Caco-2 (cell line): ENCODE measurements around the gene IBA57. TPM values are rescaled to one million over a fixed set of nuclear protein-coding genes. Genes with fewer than 3 reads are reported as not detected.
A peak's percentile ranks its signal among the peaks of the same experiment; 100 is the strongest.

Experiments
- BruUV-seq: library from RNA; stranded (reverse); fragments of 400-500 nt; replicated peaks from 2 replicates; lab custom pipeline; 2021; lab: Mats Ljungman, UMichigan
- CTCF ChIA-PET: fragments of 300-600 bp; sonication (Branson Sonifier 250); formaldehyde crosslinking; loops from one replicate; lab custom pipeline; 2022; ENCODE audit warnings: antibody characterized with exemption; lab: Charles Lee
- POLR2A ChIA-PET: fragments of 300-600 bp; sonication (Branson Sonifier 250); formaldehyde crosslinking; loops from one replicate; lab custom pipeline; 2022; ENCODE audit warnings: antibody characterized with exemption; lab: Charles Lee
- DNase-seq, 2 experiments: peaks; one replicate each; pipeline versions ENCODE4 v3.0.0 to v3.0.0-alpha.2; 2020 to 2022
- H3K27me3 ChIP-seq: replicated peaks from 2 replicates; pipeline ENCODE4 v1.6.0; 2011; ENCODE audit warnings: low read length; ENCODE audit not compliant: control insufficient read depth, insufficient read depth
- H3K36me3 ChIP-seq: 2 replicates; pipeline ENCODE4 v1.5.1; 2011; ENCODE audit warnings: low read length; ENCODE audit not compliant: control insufficient read depth, insufficient read depth
- H3K4me1 ChIP-seq: fragments of 250-450 bp; sonication (Bioruptor Pico); 2 replicates; pipeline ENCODE4 v1.5.1; 2020; ENCODE audit warnings: mild to moderate bottlenecking
- H3K4me3 ChIP-seq: 2 replicates; pipeline ENCODE4 v1.5.1; 2011; ENCODE audit warnings: low read depth, mild to moderate bottlenecking, control low read depth, low read length
- H3K9me3 ChIP-seq: fragments of 250-450 bp; sonication (Bioruptor Pico); 2 replicates; pipeline ENCODE4 v1.5.1; 2020; ENCODE audit warnings: mild to moderate bottlenecking, moderate library complexity
- H3K27ac Mint-ChIP-seq: one replicate; pipeline ENCODE4 v1.8.0; 2022; ENCODE audit warnings: mixed read lengths; ENCODE audit not compliant: unreplicated experiment
- H3K27me3 Mint-ChIP-seq: one replicate; pipeline ENCODE4 v1.8.0; 2022; ENCODE audit warnings: mixed read lengths; ENCODE audit not compliant: insufficient read depth, unreplicated experiment
- H3K36me3 Mint-ChIP-seq: one replicate; pipeline ENCODE4 v1.8.0; 2022; ENCODE audit warnings: mild to moderate bottlenecking, mixed read lengths; ENCODE audit not compliant: insufficient read depth, unreplicated experiment
- H3K4me1 Mint-ChIP-seq: one replicate; pipeline ENCODE4 v1.8.0; 2022; ENCODE audit warnings: low read depth, mixed read lengths; ENCODE audit not compliant: unreplicated experiment
- H3K4me3 Mint-ChIP-seq: one replicate; pipeline ENCODE4 v1.8.0; 2022; ENCODE audit warnings: mild to moderate bottlenecking, moderate library complexity, mixed read lengths; ENCODE audit not compliant: unreplicated experiment
- H3K9me3 Mint-ChIP-seq: one replicate; pipeline ENCODE4 v1.8.0; 2022; ENCODE audit warnings: mixed read lengths; ENCODE audit not compliant: unreplicated experiment
- CTCF ChIP-seq, 2 experiments: fragments of 200-600 bp in 1 of 2; IDR thresholded peaks; 1 replicate in 1 of 2; 2 replicates in 1 of 2; pipeline versions ENCODE4 v1.5.1 to v1.8.0; 2011 to 2022; ENCODE audit warnings: antibody characterized with exemption in 1 of 2, control low read depth in 1 of 2, inconsistent platforms in 1 of 2, low read depth in 1 of 2, low read length in 1 of 2, mild to moderate bottlenecking in 1 of 2, moderate library complexity in 1 of 2; ENCODE audit not compliant: insufficient read depth in 1 of 2, severe bottlenecking in 1 of 2, unreplicated experiment in 1 of 2
- intact Hi-C: fragments of 100-400 bp; cut with micrococcal nuclease; formaldehyde crosslinking; loops from one replicate; pipeline ENCODE4 v1.10.0; 2022; ENCODE audit not compliant: unreplicated experiment
- total RNA-seq: library from RNA; stranded (reverse); gene quantifications from 2 replicates; pipeline ENCODE4 v1.2.3, GENCODE V29; 2022

Gene IBA57
- total RNA-seq, 1 experiment from 2014 or later, result 15.4 TPM

DNA sequence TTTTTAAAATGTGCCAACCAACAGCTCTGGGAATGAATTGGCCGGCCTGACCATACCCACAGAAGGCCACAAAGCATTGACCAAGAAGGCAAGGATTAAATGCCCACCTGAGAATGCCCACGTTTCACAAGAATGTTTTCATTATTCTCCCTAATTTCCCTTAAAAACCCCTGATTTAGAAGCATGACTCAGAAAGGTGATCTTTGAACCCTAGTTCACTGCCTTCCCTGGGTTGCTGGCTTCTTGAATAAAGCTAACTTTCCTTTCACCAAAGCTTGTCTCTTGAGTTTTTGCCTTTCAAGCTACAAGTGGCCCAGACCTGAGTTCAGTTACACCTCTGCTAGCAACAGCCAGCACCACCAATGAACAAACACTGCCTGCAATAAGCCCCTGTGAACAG, 42.1 kb upstream of the IBA57 start:
- no peaks in the 10 kb centered on the region for H3K9me3 Mint-ChIP-seq
- H3K27me3 ChIP-seq, result no peaks in the 10 kb centered on the region
- H3K36me3 Mint-ChIP-seq, result no peaks in the 10 kb centered on the region
- H3K27ac Mint-ChIP-seq, result no peak overlapping the region
- no peak for DNase-seq
- no peak overlapping the region for H3K4me3 ChIP-seq
- H3K4me3 Mint-ChIP-seq, result no peak overlapping the region
- H3K4me1 ChIP-seq, result peaks cover 7% of the 10 kb centered on the region; the same call in 1 of the 2 replicates
- intact Hi-C loops, result no loop called here
- H3K27me3 Mint-ChIP-seq, result no peaks in the 10 kb centered on the region
- ChIA-PET CTCF (interaction anchor here (0.5 kb wide), 1 partner anchor 348 kb away, joined by 3 read pairs; no protein-coding TSS in a partner anchor), POLR2A (no interaction called here)
- BruUV-seq, result no TSS peak
- H3K36me3 ChIP-seq, result no peaks in the 10 kb centered on the region
- TF ChIP-seq CTCF (IDR thresholded peaks at IDR 0.05; ENCODE audit: insufficient read depth in 1 of 2, low read depth in 1 of 2, low read length in 1 of 2, severe bottlenecking in 1 of 2, unreplicated experiment in 1 of 2), result no peak
- H3K9me3 ChIP-seq, result no peaks in the 10 kb centered on the region
- H3K4me1 Mint-ChIP-seq, result no peaks in the 10 kb centered on the region

GRCh38 chr1:228125185-228125584, 40.4 kb upstream of the IBA57 start:
- no peak for DNase-seq
- no peaks in the 10 kb centered on the region for H3K36me3 ChIP-seq
- Mint-ChIP-seq H3K4me1 (no peaks in the 10 kb centered on the region), H3K4me3 (no peak overlapping the region), H3K36me3 (no peaks in the 10 kb centered on the region), H3K9me3 (no peaks in the 10 kb centered on the region), H3K27ac (no peak overlapping the region), H3K27me3 (no peaks in the 10 kb centered on the region)
- H3K4me1 ChIP-seq, result peaks cover 7% of the 10 kb centered on the region; the same call in 1 of the 2 replicates
- BruUV-seq, result no TSS peak
- no peaks in the 10 kb centered on the region for H3K27me3 ChIP-seq
- ChIA-PET POLR2A (no interaction called here), CTCF (no interaction called here)
- H3K9me3 ChIP-seq, result no peaks in the 10 kb centered on the region
- intact Hi-C loops, result no loop called here
- TF ChIP-seq CTCF (IDR thresholded peaks at IDR 0.05; ENCODE audit: insufficient read depth in 1 of 2, low read depth in 1 of 2, low read length in 1 of 2, severe bottlenecking in 1 of 2, unreplicated experiment in 1 of 2), result no peak
- H3K4me3 ChIP-seq, result no peak overlapping the region

- no peak overlapping the region for H3K4me3 ChIP-seq
- H3K9me3 Mint-ChIP-seq, result no peaks in the 10 kb centered on the region
- peak overlapping the region; percentile 90 for H3K27ac Mint-ChIP-seq
- H3K36me3 ChIP-seq, result no peaks in the 10 kb centered on the region
- H3K4me1 ChIP-seq, result peaks cover 12% of the 10 kb centered on the region
- DNase-seq, result peak in 1 of 2 experiments; percentile 29
- intact Hi-C loops, result loop anchor here (1.0 to 10.0 kb wide), 7 partner anchors 8 to 384 kb away; partner anchors contain the start of gene IBA57
- no peaks in the 10 kb centered on the region for H3K4me1 Mint-ChIP-seq
- ChIA-PET POLR2A (interaction anchor here (2.2 kb wide), 1 partner anchor 22 kb away, joined by 18 read pairs; no protein-coding TSS in a partner anchor), CTCF (interaction anchor here (1.6 kb wide), 1 partner anchor 132 kb away, joined by 5 read pairs; no protein-coding TSS in a partner anchor)
- no peak for TF ChIP-seq CTCF (IDR thresholded peaks at IDR 0.05; ENCODE audit: insufficient read depth in 1 of 2, low read depth in 1 of 2, low read length in 1 of 2, severe bottlenecking in 1 of 2, unreplicated experiment in 1 of 2)
- no peaks in the 10 kb centered on the region for H3K27me3 Mint-ChIP-seq
- H3K36me3 Mint-ChIP-seq, result no peaks in the 10 kb centered on the region
- no TSS peak for BruUV-seq
- no peaks in the 10 kb centered on the region for H3K27me3 ChIP-seq
- H3K4me3 Mint-ChIP-seq, result peak overlapping the region; percentile 90
- no peaks in the 10 kb centered on the region for H3K9me3 ChIP-seq
These were observed 33.8 kb upstream of the IBA57 start for GRCh38 chr1:228131766-228132165.
